WERI-Rb-1 (cell line): Measurements from ENCODE around the gene MGAT5.

Experiments
- DNase-seq: peaks from one replicate; pipeline ENCODE4 v3.0.0-alpha.2; 2020
- H3K27ac ChIP-seq: fragments of 250-450 bp; sonication (Bioruptor Pico); 2 replicates; pipeline ENCODE4 v1.5.1; 2020; ENCODE audit warnings: mild to moderate bottlenecking, moderate library complexity
- H3K27me3 ChIP-seq: fragments of 250-450 bp; sonication (Bioruptor Pico); 2 replicates; pipeline ENCODE4 v1.5.1; 2021; ENCODE audit warnings: mild to moderate bottlenecking, low read depth, moderate library complexity; ENCODE audit not compliant: insufficient read depth, severe bottlenecking
- H3K36me3 ChIP-seq: fragments of 250-450 bp; sonication (Bioruptor Pico); 2 replicates; pipeline ENCODE4 v1.5.1; 2020; ENCODE audit warnings: mild to moderate bottlenecking, moderate library complexity
- H3K4me3 ChIP-seq: 2 replicates; pipeline ENCODE4 v1.5.1; 2011; ENCODE audit warnings: low read depth, mild to moderate bottlenecking, control low read depth, low read length
- H3K9me3 ChIP-seq: fragments of 250-450 bp; sonication (Bioruptor Pico); 2 replicates; pipeline ENCODE4 v1.5.1; 2021; ENCODE audit warnings: mild to moderate bottlenecking, moderate library complexity; ENCODE audit not compliant: severe bottlenecking
- TF ChIP-seq, protein P1 (sequence below): IDR thresholded peaks from 2 replicates; pipeline ENCODE4 v1.5.1; 2011; ENCODE audit warnings: low read depth, mild to moderate bottlenecking, control low read depth, inconsistent platforms, low read length

Gene MGAT5

DNA sequence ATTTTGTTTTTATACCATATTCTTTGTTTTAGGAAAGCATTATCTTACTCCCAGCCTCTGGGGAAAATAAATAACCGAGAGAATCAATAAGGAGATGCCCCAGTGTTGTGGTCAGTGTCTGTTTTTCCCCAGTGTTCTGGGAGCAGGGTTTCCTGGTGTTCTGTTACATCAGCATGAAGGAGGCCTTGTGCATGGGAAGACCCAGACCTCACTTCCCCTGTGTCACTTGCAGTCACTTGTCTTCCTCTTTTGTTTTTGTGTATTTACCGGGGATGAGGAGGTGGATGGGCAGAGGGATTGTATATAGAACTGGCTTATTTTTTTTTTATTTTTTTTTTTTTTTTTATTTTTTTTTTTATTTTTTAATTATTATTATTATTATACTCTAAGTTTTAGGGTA is 45.0 kb upstream of the MGAT5 start:
- no peak for DNase-seq
- no peak overlapping the region for H3K4me3 ChIP-seq
- no peaks in the 10 kb centered on the region for H3K36me3 ChIP-seq
- no peaks in the 10 kb centered on the region for H3K9me3 ChIP-seq
- no peaks in the 10 kb centered on the region for H3K27me3 ChIP-seq
- no peak overlapping the region for H3K27ac ChIP-seq
- TF ChIP-seq, protein P1, sequence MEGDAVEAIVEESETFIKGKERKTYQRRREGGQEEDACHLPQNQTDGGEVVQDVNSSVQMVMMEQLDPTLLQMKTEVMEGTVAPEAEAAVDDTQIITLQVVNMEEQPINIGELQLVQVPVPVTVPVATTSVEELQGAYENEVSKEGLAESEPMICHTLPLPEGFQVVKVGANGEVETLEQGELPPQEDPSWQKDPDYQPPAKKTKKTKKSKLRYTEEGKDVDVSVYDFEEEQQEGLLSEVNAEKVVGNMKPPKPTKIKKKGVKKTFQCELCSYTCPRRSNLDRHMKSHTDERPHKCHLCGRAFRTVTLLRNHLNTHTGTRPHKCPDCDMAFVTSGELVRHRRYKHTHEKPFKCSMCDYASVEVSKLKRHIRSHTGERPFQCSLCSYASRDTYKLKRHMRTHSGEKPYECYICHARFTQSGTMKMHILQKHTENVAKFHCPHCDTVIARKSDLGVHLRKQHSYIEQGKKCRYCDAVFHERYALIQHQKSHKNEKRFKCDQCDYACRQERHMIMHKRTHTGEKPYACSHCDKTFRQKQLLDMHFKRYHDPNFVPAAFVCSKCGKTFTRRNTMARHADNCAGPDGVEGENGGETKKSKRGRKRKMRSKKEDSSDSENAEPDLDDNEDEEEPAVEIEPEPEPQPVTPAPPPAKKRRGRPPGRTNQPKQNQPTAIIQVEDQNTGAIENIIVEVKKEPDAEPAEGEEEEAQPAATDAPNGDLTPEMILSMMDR = no peak

DNA sequence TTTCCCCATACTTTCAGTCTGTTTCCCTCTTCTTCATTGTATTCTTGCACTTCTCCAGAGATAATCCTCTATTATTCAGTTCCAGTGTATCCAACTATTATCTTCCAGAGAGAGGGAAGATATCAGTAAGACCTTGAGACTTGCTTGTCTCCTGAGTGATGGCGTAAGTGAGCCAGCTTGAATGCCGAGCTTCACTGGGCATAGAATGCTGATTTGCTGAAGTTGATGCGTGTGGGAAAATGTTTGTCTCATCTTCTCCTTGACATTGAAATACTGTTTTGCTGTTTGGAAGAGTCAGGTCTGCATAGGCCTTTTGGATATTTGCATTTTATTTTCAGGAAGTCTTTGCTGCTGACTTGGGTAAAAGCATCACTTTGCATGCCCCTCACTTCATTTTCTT is 41.1 kb upstream of the MGAT5 start:
- Histone ChIP-seq H3K27me3 (no peaks in the 10 kb centered on the region), H3K9me3 (no peaks in the 10 kb centered on the region), H3K27ac (no peak overlapping the region), H3K4me3 (no peak overlapping the region), H3K36me3 (no peaks in the 10 kb centered on the region)
- DNase-seq = no peak
- TF ChIP-seq, protein P1 = no peak

DNA sequence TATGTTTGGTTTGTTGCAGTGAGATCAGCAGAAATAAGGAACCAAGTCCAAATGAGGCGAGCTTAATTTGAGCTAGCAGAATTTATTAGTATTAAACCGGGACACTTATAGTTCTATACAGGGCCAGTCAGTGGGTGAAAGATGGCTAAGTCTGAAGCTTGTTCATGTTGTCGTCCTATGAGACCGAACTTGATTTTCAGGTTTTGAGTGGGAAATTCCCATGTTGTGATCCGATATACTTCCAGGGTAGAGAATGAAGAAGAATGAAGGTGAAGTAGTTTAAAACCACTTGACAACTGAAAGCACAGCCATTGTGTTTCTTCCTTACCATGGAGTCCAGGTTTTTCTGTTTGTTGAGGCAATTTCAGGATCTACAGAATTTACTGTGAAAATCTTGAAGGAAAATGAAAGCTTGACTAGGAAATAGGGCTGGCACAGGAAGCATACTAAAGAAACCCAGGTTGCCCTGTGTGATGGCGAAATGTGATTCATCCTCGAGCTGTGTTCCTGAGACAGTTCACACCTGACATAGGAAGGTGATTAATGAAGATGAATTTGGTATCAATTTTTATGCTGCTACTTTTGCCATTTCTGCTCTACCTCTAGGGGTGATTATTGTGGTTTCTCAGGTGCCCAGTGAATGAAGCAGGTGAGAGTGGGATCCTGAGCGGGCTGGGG is 37.6 kb upstream of the MGAT5 start:
- Histone ChIP-seq H3K9me3 (no peaks in the 10 kb centered on the region), H3K4me3 (no peak overlapping the region), H3K27ac (no peak overlapping the region), H3K36me3 (no peaks in the 10 kb centered on the region), H3K27me3 (no peaks in the 10 kb centered on the region)
- TF ChIP-seq, protein P1 = no peak
- no peak for DNase-seq

DNA sequence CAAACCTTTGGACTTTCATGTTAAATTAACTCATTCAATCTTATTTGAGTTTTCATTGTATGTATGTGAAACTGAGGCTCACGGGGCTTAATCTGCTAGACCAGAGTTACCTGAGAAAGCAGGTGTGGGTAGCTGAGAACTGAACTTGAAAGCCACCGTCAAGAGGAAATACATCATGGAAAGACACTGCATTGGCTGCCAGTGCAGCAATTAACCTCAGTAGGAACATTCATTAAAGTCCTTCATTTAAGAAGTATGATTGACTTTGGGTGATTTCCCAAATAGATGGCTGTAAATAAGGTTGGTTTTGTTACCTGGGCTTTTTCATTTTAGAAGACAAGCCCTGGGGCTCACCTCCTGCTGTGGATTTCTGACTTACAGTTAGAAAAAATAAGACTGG is 36.5 kb upstream of the MGAT5 start:
- Histone ChIP-seq H3K4me3 (no peak overlapping the region), H3K36me3 (no peaks in the 10 kb centered on the region), H3K9me3 (no peaks in the 10 kb centered on the region), H3K27me3 (no peaks in the 10 kb centered on the region), H3K27ac (no peak overlapping the region)
- no peak for DNase-seq
- TF ChIP-seq, protein P1 = no peak

DNA sequence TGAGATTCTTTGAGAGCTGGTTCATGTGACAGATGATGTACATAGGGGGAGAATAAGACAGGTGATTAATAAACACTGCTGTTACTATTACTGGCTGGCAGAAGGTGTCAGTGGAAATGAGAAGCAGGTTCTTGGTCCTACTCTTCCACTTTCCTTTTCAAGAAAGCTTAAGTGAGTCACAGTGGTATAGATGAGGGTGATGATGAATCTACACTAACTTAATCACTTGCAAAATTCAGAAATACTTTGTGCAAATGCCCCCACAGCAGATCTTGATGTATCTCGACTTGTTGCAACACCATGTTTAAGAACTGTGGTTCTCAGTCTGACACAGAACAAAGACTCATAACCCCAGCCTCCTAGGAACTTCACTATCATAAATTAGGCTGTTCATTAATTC is 35.9 kb upstream of the MGAT5 start:
- no peak overlapping the region for H3K27ac ChIP-seq
- DNase-seq = no peak
- H3K27me3 ChIP-seq = no peaks in the 10 kb centered on the region
- H3K36me3 ChIP-seq = no peaks in the 10 kb centered on the region
- TF ChIP-seq, protein P1 = no peak
- H3K9me3 ChIP-seq = no peaks in the 10 kb centered on the region
- no peak overlapping the region for H3K4me3 ChIP-seq

DNA sequence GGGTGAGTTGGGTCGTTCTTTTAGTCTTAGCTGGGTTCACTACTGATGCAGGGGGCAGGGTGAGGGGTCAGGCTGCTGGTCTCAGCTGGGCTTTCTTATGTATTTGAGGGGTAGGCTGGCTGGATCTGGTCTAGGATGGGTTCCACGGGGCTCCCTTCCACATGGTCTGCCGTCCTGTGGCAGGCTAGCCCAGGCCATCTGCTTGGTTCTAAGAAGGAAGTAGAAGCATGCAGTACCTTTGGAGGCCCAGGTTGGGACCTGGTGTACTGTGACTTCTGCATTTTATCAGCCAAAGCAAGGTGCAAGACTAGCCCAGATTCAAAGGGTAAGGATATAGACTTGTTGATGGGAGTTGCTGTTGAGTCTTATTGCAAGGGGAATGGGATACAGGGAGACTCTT is 35.5 kb upstream of the MGAT5 start:
- Histone ChIP-seq H3K9me3 (no peaks in the 10 kb centered on the region), H3K27ac (no peak overlapping the region), H3K27me3 (no peaks in the 10 kb centered on the region), H3K4me3 (no peak overlapping the region), H3K36me3 (no peaks in the 10 kb centered on the region)
- DNase-seq = no peak
- TF ChIP-seq, protein P1 = no peak
